Upper lobe of left lung (tissue), 6 donors: ENCODE measurements around the gene CD83. TPM values are rescaled to one million over a fixed set of nuclear protein-coding genes. Genes with fewer than 3 reads are reported as not detected.

Experiments
- ATAC-seq, 2 donors: fragments of 200-7000 bp; cut with Tn5 transposase; one replicate each; pipeline ENCODE4 v1.9.1; 2022; ENCODE audit warnings: mild to moderate bottlenecking in 2 of 2, moderate library complexity in 2 of 2; ENCODE audit not compliant: low FRiP score in 2 of 2
- DNase-seq, 2 donors: peaks; one replicate each; pipeline ENCODE4 v3.0.0-alpha.2; 2019 to 2020
- H3K27ac ChIP-seq, 4 donors: fragments of 200-600 bp; sonication (generic); one replicate each; pipeline ENCODE4 v1.5.1; 2016 to 2019
- H3K27me3 ChIP-seq, 4 donors: fragments of 200-600 bp; sonication (generic); one replicate each; pipeline ENCODE4 v1.5.1; 2017 to 2019
- H3K36me3 ChIP-seq, 4 donors: fragments of 200-600 bp; sonication (generic); one replicate each; pipeline ENCODE4 v1.5.1; 2016 to 2019
- H3K4me1 ChIP-seq, 4 donors: fragments of 200-600 bp; sonication (generic); one replicate each; pipeline ENCODE4 v1.5.1; 2018 to 2019
- H3K4me3 ChIP-seq, 4 donors: fragments of 200-600 bp; sonication (generic); one replicate each; pipeline ENCODE4 v1.5.1; 2017 to 2019; ENCODE audit warnings: mild to moderate bottlenecking in 2 of 4, moderate library complexity in 1 of 4
- H3K9me3 ChIP-seq, 4 donors: fragments of 200-600 bp; sonication (generic); one replicate each; pipeline ENCODE4 v1.5.1; 2018 to 2019
- CTCF ChIP-seq, 6 experiments: fragments of 450-650 bp in 4 of 6; fragments of 200-600 bp in 2 of 6; sonication (generic) in 2 of 6; IDR thresholded peaks; one replicate each; pipeline ENCODE4 v1.5.1; 2016 to 2019; ENCODE audit warnings: antibody characterized with exemption in 6 of 6
- EP300 ChIP-seq, 4 donors: sonication (generic); formaldehyde crosslinking; IDR thresholded peaks; one replicate each; pipeline ENCODE4 v1.5.1; 2017; ENCODE audit warnings: antibody characterized with exemption in 4 of 4, control low read depth in 2 of 4
- POLR2A ChIP-seq, 4 donors: fragments of 450-650 bp; IDR thresholded peaks; one replicate each; pipeline ENCODE4 v1.5.1; 2016 to 2017; ENCODE audit warnings: antibody characterized with exemption in 4 of 4, mild to moderate bottlenecking in 2 of 4
- POLR2AphosphoS5 ChIP-seq, 2 donors: sonication (generic); formaldehyde crosslinking; IDR thresholded peaks; one replicate each; pipeline ENCODE4 v1.5.1; 2017; ENCODE audit warnings: antibody characterized with exemption in 2 of 2
- WGBS, 2 donors: methylation state at CpG; one replicate each; pipeline ENCODE4 v1.1.5; 2017 to 2018; 5-methylcytosine and 5-hydroxymethylcytosine counted together
- total RNA-seq, 6 donors: library from RNA; depleted of rRNA in 4 of 6; stranded (reverse); fragments of >200 nt in 4 of 6; gene quantifications; one replicate each; pipeline versions ENCODE4 v1.1.0 to v1.2.1, GENCODE V29; 2016 to 2021
- donor health status: DM: no; HTN: no; CAD: no; lungs with moderate emphysema.
- donor health status: DM: no; HTN: yes; CAD: no; lungs with severe emphysema.

The CD83 gene
- total RNA-seq, 6 donors from 2014 or later: 13.6 to 40.6 (median 21.5) TPM

DNA sequence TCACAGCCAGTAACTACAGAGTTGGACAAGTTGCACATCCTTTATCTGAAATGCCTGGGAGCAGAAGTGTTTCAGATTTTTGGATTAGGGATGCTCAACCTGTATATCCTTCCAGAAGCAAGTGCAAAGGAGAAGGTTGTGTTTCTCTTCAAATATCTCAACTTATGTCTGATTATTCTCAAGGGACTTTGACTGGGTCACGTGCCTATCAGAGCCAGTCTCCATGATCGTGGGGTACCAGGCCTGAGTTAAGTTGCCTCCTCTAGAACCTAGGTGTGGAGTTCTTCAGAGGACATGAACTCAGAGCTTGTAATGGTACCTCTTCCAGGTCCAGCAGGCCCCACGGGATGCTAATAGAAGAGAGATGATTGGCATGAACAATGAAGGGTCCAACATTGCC is 7.8 kb downstream of the CD83 start:
- no peak overlapping the region for H3K27ac ChIP-seq
- H3K4me1 ChIP-seq: peaks cover 3 to 14% (median 12%) of the 10 kb centered on the region in 4 donors
- H3K9me3 ChIP-seq: no peaks in the 10 kb centered on the region
- DNase-seq (no peak), ATAC-seq (no peak)
- H3K27me3 ChIP-seq: no peaks in the 10 kb centered on the region
- H3K36me3 ChIP-seq: no peaks in the 10 kb centered on the region
- H3K4me3 ChIP-seq: no peak overlapping the region
- WGBS, 2 donors: 83 to 98% methylated on average over 3 of the region's 3 CpGs
- TF ChIP-seq POLR2A (IDR thresholded peaks at IDR 0.05) (no peak), EP300 (IDR thresholded peaks at IDR 0.05) (no peak), POLR2AphosphoS5 (IDR thresholded peaks at IDR 0.05) (no peak), CTCF (IDR thresholded peaks at IDR 0.05) (no peak)

DNA sequence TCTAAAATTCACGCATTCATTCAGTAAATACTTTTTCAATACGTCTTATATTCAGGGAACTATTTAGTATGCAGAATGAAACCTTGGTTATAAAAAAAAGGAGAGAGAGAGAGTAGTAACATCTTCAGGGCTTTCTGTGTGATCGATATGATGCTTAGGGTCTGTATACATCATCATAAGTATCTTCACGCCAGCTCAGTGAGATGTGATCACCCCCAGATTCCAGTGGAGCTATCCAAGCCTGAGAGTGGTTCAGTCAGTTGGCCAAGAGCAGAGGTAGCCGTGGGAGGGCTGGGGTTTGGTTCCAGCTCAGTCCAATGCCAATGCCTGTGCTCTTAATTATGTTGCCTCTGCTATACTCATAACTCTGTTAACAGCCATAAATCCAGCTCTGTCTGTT is 8.6 kb downstream of the CD83 start:
- Histone ChIP-seq H3K27me3 (no peaks in the 10 kb centered on the region), H3K36me3 (no peaks in the 10 kb centered on the region), H3K27ac (no peak overlapping the region), H3K4me1 (peaks cover 3 to 14% (median 12%) of the 10 kb centered on the region in 4 donors), H3K4me3 (no peak overlapping the region), H3K9me3 (no peaks in the 10 kb centered on the region)
- TF ChIP-seq POLR2AphosphoS5 (IDR thresholded peaks at IDR 0.05) (no peak), POLR2A (IDR thresholded peaks at IDR 0.05) (no peak), CTCF (IDR thresholded peaks at IDR 0.05) (no peak), EP300 (IDR thresholded peaks at IDR 0.05) (no peak)
- 92 to 95% methylated on average over 5 of the region's 5 CpGs for WGBS, 2 donors
- ATAC-seq: no peak
- DNase-seq: no peak

GRCh38 chr6:14127611-14128010 is 10.0 kb downstream of the CD83 start:
- TF ChIP-seq CTCF (IDR thresholded peaks at IDR 0.05) (no peak), POLR2AphosphoS5 (IDR thresholded peaks at IDR 0.05) (no peak), EP300 (IDR thresholded peaks at IDR 0.05) (no peak), POLR2A (IDR thresholded peaks at IDR 0.05) (no peak)
- Histone ChIP-seq H3K4me3 (no peak overlapping the region), H3K27me3 (no peaks in the 10 kb centered on the region), H3K4me1 (peaks cover 3 to 14% (median 11%) of the 10 kb centered on the region in 4 donors), H3K9me3 (no peaks in the 10 kb centered on the region), H3K27ac (no peak overlapping the region), H3K36me3 (peaks cover 0 to 3% (median 0%) of the 10 kb centered on the region in 4 donors)
- WGBS, 2 donors: 69 to 86% methylated on average over 3 of the region's 3 CpGs
- ATAC-seq (no peak), DNase-seq (no peak)

DNA sequence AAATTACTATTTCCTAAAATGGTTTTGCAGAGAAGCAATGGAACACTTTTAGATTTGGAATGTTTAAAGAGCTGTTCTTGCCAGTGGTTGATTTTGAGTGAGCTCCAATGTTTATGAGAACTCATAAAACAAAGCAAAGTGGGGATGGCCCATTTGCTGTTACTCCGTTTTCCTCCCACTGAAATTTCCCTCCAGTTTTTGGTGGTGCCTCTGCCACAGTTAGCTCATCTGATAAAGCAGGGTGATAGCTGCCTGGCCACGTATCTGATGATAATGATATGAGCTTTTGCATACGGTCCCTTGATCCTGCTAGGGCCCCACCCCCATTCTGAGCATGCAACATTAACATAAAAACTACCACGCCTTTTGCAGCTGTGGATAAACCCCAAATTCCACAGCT is 10.4 kb downstream of the CD83 start:
- TF ChIP-seq CTCF (IDR thresholded peaks at IDR 0.05): no peak
- no peak for TF ChIP-seq POLR2AphosphoS5 (IDR thresholded peaks at IDR 0.05)
- no peak for TF ChIP-seq POLR2A (IDR thresholded peaks at IDR 0.05)
- TF ChIP-seq EP300 (IDR thresholded peaks at IDR 0.05): no peak
- 53 to 75% methylated on average over 4 of the region's 4 CpGs for WGBS, 2 donors
- Histone ChIP-seq H3K9me3 (no peaks in the 10 kb centered on the region), H3K27ac (no peak overlapping the region), H3K4me1 (peaks cover 3 to 14% (median 11%) of the 10 kb centered on the region in 4 donors), H3K36me3 (peaks cover 0 to 4% (median 0%) of the 10 kb centered on the region in 4 donors), H3K4me3 (no peak overlapping the region), H3K27me3 (no peaks in the 10 kb centered on the region)
- DNase-seq (no peak), ATAC-seq (no peak)

- Histone ChIP-seq H3K4me1 (peaks cover 3 to 13% (median 10%) of the 10 kb centered on the region in 4 donors), H3K4me3 (no peak overlapping the region), H3K27ac (no peak overlapping the region), H3K27me3 (no peaks in the 10 kb centered on the region), H3K36me3 (peaks cover 0 to 11% (median under 1%) of the 10 kb centered on the region in 4 donors), H3K9me3 (no peaks in the 10 kb centered on the region)
- no peak for TF ChIP-seq EP300 (IDR thresholded peaks at IDR 0.05)
- no peak for TF ChIP-seq POLR2AphosphoS5 (IDR thresholded peaks at IDR 0.05)
- TF ChIP-seq CTCF (IDR thresholded peaks at IDR 0.05): no peak
- TF ChIP-seq POLR2A (IDR thresholded peaks at IDR 0.05): no peak
- no peak for ATAC-seq
- WGBS, 2 donors: 82 to 86% methylated on average over 4 of the region's 4 CpGs
- no peak for DNase-seq
Observed at GRCh38 chr6:14128746-14129145, 11.2 kb downstream of the CD83 start.
